Left lung (tissue), 10 donors: ENCODE measurements around the gene N4BP2. TPM values are rescaled to one million over a fixed set of nuclear protein-coding genes. Genes with fewer than 3 reads are reported as not detected.

ENCODE experiments used
- ATAC-seq: fragments of 200-7000 bp; cut with Tn5 transposase; one replicate; pipeline ENCODE4 v1.9.1; 2020; ENCODE audit warnings: moderate library complexity
- DNase-seq, 4 donors: peaks; one replicate each; pipeline ENCODE4 v3.0.0-alpha.2; 2013 to 2020
- H3K27ac ChIP-seq, 2 donors: fragments of 200-600 bp; sonication (generic) in 1 of 2; one replicate each; pipeline versions ENCODE4 v1.5.0 to v1.8.0; 2020 to 2021
- H3K27me3 ChIP-seq, 2 donors: fragments of 200-600 bp; sonication (generic) in 1 of 2; one replicate each; pipeline versions ENCODE4 v1.5.0 to v1.8.0; 2020 to 2021
- H3K36me3 ChIP-seq, 2 donors: fragments of 200-600 bp; sonication (generic) in 1 of 2; one replicate each; pipeline versions ENCODE4 v1.5.0 to v1.8.0; 2020 to 2021
- H3K4me1 ChIP-seq, 2 donors: fragments of 200-600 bp; one replicate each; pipeline ENCODE4 v1.8.0; 2021
- H3K4me3 ChIP-seq, 2 donors: fragments of 200-600 bp; sonication (generic) in 1 of 2; one replicate each; pipeline versions ENCODE4 v1.5.0 to v1.8.0; 2020 to 2021; ENCODE audit warnings: mild to moderate bottlenecking in 1 of 2
- H3K9me3 ChIP-seq, 2 donors: fragments of 200-600 bp; sonication (generic) in 1 of 2; one replicate each; pipeline versions ENCODE4 v1.5.0 to v1.8.0; 2020 to 2021
- intact Hi-C, 2 donors: fragments of 100-400 bp; cut with DNase I; formaldehyde crosslinking; loops; one replicate each; pipeline versions ENCODE4 v1.11.2 to v1.14.2; 2022
- polyA plus RNA-seq, 6 donors: library from polyadenylated mRNA; unstranded; fragments of 120-200 nt; gene quantifications; one replicate each; pipeline ENCODE4 v1.2.1, GENCODE V29; 2013; ENCODE audit not compliant: insufficient read length in 6 of 6
- total RNA-seq, 2 donors: library from RNA; stranded (reverse); fragmentation: NEBNext Ultra II Directional; extraction: Animal tissue kit (Norgen Biotek cat#: 25700); gene quantifications; one replicate each; pipeline ENCODE4 v1.2.1, GENCODE V29; 2021
- TF ChIP-seq, protein P1 (sequence below), 2 donors: fragments of 200-600 bp; sonication (generic) in 1 of 2; IDR thresholded peaks; one replicate each; pipeline versions ENCODE4 v1.5.0 to v1.8.0; 2021; ENCODE audit warnings: antibody characterized with exemption in 2 of 2
- donor health status: DM: no; HTN: yes; CAD: no.
- donor health status: DM: no; HTN: no; CAD: no.

The N4BP2 gene
- total and polyA plus RNA-seq, 8 donors: 5.9 to 22.3 (median 18.8) TPM

DNA sequence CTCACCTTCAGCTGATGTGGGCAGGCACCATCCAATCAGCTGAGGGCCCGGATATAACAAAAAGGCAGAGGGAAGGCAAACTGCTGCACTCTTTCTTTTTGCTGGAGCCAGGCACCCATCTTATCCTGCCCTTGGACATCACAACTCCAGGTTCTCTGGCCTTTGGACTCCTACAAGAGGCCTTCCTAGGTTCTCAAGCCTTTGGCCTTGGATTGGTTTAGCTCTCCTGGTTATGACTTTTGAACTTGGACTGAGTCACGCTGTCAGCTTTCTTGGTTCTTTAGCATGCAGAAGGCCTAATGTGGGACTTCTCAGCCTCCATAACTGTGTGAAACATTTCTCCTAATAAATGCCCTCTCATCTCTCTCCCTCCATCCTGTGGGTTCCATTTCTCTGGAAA is 23.0 kb upstream of the N4BP2 start:
- intact Hi-C loops: no loop called here
- TF ChIP-seq, protein P1, sequence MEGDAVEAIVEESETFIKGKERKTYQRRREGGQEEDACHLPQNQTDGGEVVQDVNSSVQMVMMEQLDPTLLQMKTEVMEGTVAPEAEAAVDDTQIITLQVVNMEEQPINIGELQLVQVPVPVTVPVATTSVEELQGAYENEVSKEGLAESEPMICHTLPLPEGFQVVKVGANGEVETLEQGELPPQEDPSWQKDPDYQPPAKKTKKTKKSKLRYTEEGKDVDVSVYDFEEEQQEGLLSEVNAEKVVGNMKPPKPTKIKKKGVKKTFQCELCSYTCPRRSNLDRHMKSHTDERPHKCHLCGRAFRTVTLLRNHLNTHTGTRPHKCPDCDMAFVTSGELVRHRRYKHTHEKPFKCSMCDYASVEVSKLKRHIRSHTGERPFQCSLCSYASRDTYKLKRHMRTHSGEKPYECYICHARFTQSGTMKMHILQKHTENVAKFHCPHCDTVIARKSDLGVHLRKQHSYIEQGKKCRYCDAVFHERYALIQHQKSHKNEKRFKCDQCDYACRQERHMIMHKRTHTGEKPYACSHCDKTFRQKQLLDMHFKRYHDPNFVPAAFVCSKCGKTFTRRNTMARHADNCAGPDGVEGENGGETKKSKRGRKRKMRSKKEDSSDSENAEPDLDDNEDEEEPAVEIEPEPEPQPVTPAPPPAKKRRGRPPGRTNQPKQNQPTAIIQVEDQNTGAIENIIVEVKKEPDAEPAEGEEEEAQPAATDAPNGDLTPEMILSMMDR (IDR thresholded peaks at IDR 0.05): no peak
- no peak overlapping the region for H3K4me3 ChIP-seq
- H3K27me3 ChIP-seq: no peaks in the 10 kb centered on the region
- H3K36me3 ChIP-seq: no peaks in the 10 kb centered on the region
- H3K9me3 ChIP-seq: no peaks in the 10 kb centered on the region
- H3K27ac ChIP-seq: no peak overlapping the region
- no peaks in the 10 kb centered on the region for H3K4me1 ChIP-seq
- ATAC-seq (no peak), DNase-seq (peak in 1 of 4 donors; percentile 1)

DNA sequence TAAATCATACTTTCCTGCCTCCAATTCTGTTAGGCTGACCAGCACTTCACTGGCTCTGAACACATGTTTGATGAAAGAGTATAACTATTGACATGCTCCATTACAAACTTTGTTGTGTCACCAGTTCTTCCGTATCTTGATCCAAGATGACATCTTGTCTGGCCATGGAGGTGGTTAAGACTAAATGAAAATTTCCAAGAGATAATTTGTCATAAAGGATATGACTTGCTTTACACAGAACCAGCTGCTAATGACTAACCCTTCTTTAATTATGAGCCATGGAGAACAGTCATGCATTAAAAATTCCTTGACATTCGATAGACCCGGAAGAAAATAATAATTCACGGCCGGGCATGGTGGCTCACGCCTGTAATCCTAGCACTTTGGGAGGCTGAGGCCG is 17.7 kb upstream of the N4BP2 start:
- ATAC-seq (no peak), DNase-seq (no peak)
- Histone ChIP-seq H3K4me3 (no peak overlapping the region), H3K4me1 (no peaks in the 10 kb centered on the region), H3K27ac (no peak overlapping the region), H3K27me3 (no peaks in the 10 kb centered on the region), H3K9me3 (no peaks in the 10 kb centered on the region), H3K36me3 (no peaks in the 10 kb centered on the region)
- intact Hi-C loops: no loop called here
- TF ChIP-seq, protein P1 (IDR thresholded peaks at IDR 0.05): no peak

DNA sequence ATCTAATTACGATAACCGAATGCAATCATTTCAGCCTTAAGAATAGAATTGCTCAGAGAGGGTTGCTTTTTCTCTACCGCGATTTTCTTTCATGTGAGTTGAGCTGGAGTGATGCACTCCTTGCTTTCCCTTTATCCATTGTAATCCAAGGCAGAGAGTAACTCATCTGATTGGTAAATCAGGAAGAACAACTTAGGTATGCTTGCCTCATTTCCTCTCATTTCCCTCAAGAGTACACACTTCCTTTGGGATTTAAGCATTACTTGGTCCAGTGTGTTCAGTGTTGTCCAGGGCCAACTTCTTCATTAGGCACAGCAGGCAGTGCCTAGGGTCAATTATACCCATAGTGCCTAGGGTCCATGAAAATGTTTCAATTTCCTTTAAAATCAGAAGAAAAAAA is 15.7 kb upstream of the N4BP2 start:
- no peak overlapping the region for H3K27ac ChIP-seq
- peaks cover 0 to 2% of the 10 kb centered on the region in 2 donors for H3K4me1 ChIP-seq
- no peaks in the 10 kb centered on the region for H3K9me3 ChIP-seq
- intact Hi-C loops: no loop called here
- H3K4me3 ChIP-seq: no peak overlapping the region
- ATAC-seq (no peak), DNase-seq (no peak)
- TF ChIP-seq, protein P1 (IDR thresholded peaks at IDR 0.05): no peak
- H3K36me3 ChIP-seq: no peaks in the 10 kb centered on the region
- H3K27me3 ChIP-seq: no peaks in the 10 kb centered on the region

DNA sequence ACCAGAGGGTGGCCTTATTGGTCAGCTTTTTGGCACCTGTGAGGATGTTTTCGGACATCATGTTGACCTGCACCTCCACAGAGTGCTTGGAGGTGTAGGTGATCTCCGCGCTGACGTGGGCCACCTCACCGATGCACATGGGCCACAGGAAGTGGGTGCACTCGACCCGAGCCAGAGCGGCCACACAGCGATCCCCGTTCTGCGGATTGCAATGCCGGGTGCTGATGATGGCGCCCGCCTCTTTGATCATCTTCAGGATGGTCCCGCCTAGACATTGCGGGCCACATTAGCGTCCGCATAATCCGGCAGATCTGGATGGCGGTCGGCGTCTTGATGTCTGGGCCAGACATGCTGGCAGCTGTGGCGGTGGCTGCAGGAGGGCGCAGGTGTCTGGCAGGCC is 12.9 kb upstream of the N4BP2 start:
- no peak for ATAC-seq
- TF ChIP-seq, protein P1 (IDR thresholded peaks at IDR 0.05): no peak
- H3K27me3 ChIP-seq: no peaks in the 10 kb centered on the region
- DNase-seq: peak in 1 of 4 donors; percentile 70
- intact Hi-C loops: no loop called here
- no peak overlapping the region for H3K4me3 ChIP-seq
- no peak overlapping the region for H3K27ac ChIP-seq
- no peaks in the 10 kb centered on the region for H3K9me3 ChIP-seq
- H3K36me3 ChIP-seq: no peaks in the 10 kb centered on the region
- H3K4me1 ChIP-seq: peaks cover 0 to 5% of the 10 kb centered on the region in 2 donors

DNA sequence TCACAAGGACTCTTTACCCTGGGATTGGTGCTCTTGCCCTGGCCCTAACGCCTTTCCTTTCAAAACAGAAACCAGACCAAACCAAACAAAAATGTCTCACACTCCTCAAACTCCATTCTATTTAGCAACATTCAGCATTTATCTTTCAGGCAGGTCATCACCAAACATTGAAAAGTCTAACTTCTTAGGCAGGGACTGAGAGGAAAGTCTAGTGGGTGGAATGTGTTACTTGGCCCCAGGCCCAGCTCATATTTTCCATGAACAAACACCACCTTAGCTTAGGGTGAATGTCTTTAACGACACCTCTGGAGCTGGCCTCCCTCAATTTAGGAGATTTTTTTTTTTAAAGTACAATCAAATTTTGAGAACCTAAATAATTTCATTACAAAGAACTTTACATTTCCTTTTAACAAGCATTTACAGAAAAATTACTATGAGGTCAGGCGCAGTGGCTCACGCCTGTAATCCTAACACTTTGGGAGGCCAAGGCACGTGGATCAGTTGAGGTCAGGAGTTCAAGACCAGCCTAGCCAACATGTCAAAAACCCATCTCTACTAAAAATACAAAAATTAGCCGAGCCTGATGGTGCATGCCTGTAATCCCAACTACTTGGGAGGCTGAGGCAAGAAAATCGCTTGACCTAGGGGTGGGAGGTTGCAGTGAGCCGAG is 10.2 kb upstream of the N4BP2 start:
- H3K4me3 ChIP-seq: no peak overlapping the region
- peaks cover 0 to 5% of the 10 kb centered on the region in 2 donors for H3K4me1 ChIP-seq
- intact Hi-C loops: no loop called here
- H3K27ac ChIP-seq: peak overlapping the region; percentile 45 to 65
- DNase-seq (peak in 3 of 4 donors; percentile 46 to 76 (median 50)), ATAC-seq (peak; percentile 92)
- H3K36me3 ChIP-seq: no peaks in the 10 kb centered on the region
- H3K9me3 ChIP-seq: no peaks in the 10 kb centered on the region
- H3K27me3 ChIP-seq: no peaks in the 10 kb centered on the region
- TF ChIP-seq, protein P1 (IDR thresholded peaks at IDR 0.05): no peak
